Epidermal melanocyte (primary cell): ENCODE data around the gene KCNIP1.
"Not testable (repeated sequence)": the region's sequence is repeated elsewhere in the genome, so short reads cannot be mapped to it uniquely, and the experiment has no call there.

ENCODE experiments used
- DNase-seq: peaks from one replicate; pipeline ENCODE4 v3.0.0; 2011; ENCODE audit warnings: low spot score; ENCODE audit not compliant: insufficient read length

KCNIP1 gene

GRCh38 chr5:170536525-170536924 lies 32.7 kb downstream of the KCNIP1 start:
- no peak for DNase-seq

GRCh38 chr5:170537451-170538095 lies 33.8 kb downstream of the KCNIP1 start:
- DNase-seq = no peak

GRCh38 chr5:170538096-170538465 lies 34.3 kb downstream of the KCNIP1 start:
- no peak for DNase-seq

- DNase-seq = no peak
Observed at GRCh38 chr5:170538696-170539586, 35.1 kb downstream of the KCNIP1 start.

- DNase-seq = no peak
Observed at GRCh38 chr5:170540271-170540670, 36.5 kb downstream of the KCNIP1 start.

GRCh38 chr5:170541146-170541769 lies 37.4 kb downstream of the KCNIP1 start:
- DNase-seq = no peak

GRCh38 chr5:170542691-170543293 lies 39.0 kb downstream of the KCNIP1 start:
- no peak for DNase-seq

- DNase-seq = no peak
Observed at GRCh38 chr5:170545313-170545712, 41.5 kb downstream of the KCNIP1 start.

GRCh38 chr5:170545811-170546210 lies 42.0 kb downstream of the KCNIP1 start:
- no peak for DNase-seq

GRCh38 chr5:170546282-170546681 lies 42.5 kb downstream of the KCNIP1 start:
- DNase-seq = no peak

- DNase-seq = not testable (repeated sequence)
Observed at GRCh38 chr5:170550382-170550781, 46.6 kb downstream of the KCNIP1 start.

- DNase-seq = no peak
Observed at GRCh38 chr5:170551076-170551475, 47.3 kb downstream of the KCNIP1 start.

- no peak for DNase-seq
Observed at GRCh38 chr5:170551622-170552021, 47.8 kb downstream of the KCNIP1 start.

- DNase-seq = no peak
Observed at GRCh38 chr5:170552621-170553115, 48.8 kb downstream of the KCNIP1 start.

GRCh38 chr5:170553218-170553617 lies 49.4 kb downstream of the KCNIP1 start:
- no peak for DNase-seq

- DNase-seq = no peak
Observed at GRCh38 chr5:170554521-170555267, 50.9 kb downstream of the KCNIP1 start.

- no peak for DNase-seq
Observed at GRCh38 chr5:170557314-170557713, 53.5 kb downstream of the KCNIP1 start.

- no peak for DNase-seq
Observed at GRCh38 chr5:170559296-170559695, 55.5 kb downstream of the KCNIP1 start.

- DNase-seq = no peak
Observed at GRCh38 chr5:170560938-170561337, 57.1 kb downstream of the KCNIP1 start.

- no peak for DNase-seq
Observed at GRCh38 chr5:170562166-170562874, 58.5 kb downstream of the KCNIP1 start.
